HTERT RPE-1 (cell line): ENCODE results near the gene SARDH.

Experiments
- in situ Hi-C: fragments of 300-500 bp; cut with MboI; formaldehyde crosslinking; loops from 4 replicates; pipeline ENCODE4 v1.14.3; 2020; ENCODE audit warnings: low sequenced_read_pairs

The SARDH gene

GRCh38 chr9:133672503-133673257, 65.5 kb downstream of the SARDH start:
- in situ Hi-C loops = no loop called here

- in situ Hi-C loops = no loop called here
Measured at GRCh38 chr9:133671371-133671770, 66.8 kb downstream of the SARDH start.

DNA sequence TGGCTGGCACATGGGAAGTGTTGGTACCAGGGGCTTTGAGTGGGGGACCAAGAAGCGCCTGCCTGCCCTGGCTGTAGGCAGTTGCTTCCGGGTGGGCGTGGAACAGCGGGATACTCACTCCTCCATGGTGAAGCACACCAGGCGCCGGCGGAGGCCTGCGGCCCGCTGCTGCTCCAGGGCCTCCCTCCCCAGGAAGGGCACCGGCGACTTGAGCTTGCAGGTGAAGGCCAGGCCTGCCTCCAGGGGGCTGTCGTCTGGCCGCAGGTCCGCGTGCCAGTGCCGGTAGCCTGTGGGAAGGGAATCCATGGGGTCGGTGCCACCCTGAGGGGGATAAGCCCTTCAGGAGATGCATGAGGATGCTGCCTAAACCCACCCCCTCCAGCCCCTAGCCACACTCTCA, 67.7 kb downstream of the SARDH start:
- in situ Hi-C loops = no loop called here

DNA sequence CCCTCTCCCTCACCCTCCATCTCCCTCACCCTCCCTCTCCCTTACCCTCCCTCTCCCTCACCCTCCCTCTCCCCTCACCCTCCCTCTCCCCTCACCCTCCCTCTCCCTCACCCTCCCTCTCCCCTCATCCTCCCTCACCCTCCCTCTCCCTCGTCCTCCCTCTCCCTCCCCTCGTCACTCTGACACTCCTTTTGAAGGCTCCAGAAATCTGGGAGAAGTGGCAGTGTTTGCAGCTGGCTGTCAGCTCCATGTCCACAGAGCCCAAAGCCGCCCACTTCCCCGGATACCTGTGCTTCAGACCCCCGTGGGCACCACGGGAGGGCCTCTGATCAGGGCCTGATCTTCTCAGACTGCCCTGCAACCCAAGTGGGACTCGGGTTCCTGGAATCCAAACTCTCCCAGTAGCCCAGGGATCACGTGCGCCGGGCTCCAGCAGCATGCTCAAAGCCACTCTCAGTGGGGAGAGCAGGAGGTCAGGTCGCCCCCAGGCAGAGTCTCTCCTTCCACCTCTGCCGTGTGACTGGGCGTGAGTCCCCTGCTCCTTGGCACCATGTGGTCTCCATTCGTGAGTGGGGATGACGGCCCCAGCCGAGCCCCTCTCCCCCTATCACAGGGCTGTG, 68.9 kb downstream of the SARDH start:
- in situ Hi-C loops = no loop called here

- in situ Hi-C loops = no loop called here
Measured at GRCh38 chr9:133667759-133668450, 70.2 kb downstream of the SARDH start.

DNA sequence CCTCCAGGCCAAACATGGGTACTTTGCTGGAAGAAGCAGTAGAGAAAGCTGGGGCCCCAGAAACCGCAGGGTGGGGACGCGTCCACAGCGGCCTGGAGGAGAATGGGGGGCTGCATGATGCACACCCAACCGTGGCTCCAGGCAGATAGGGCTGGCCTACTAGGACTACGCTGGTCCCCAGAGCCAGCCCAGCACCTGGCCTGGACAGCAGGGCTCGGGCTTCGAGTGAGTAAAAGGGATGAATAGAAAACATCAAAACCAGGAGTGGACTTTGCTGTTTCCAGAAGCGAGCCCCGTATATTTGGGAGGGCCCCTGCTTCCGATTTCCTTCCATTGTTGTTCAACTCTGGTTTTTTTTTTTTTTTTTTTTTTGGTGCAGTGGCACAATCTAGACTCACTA, 71.3 kb downstream of the SARDH start:
- in situ Hi-C loops = no loop called here

GRCh38 chr9:133666387-133666786, 71.8 kb downstream of the SARDH start:
- in situ Hi-C loops = no loop called here

DNA sequence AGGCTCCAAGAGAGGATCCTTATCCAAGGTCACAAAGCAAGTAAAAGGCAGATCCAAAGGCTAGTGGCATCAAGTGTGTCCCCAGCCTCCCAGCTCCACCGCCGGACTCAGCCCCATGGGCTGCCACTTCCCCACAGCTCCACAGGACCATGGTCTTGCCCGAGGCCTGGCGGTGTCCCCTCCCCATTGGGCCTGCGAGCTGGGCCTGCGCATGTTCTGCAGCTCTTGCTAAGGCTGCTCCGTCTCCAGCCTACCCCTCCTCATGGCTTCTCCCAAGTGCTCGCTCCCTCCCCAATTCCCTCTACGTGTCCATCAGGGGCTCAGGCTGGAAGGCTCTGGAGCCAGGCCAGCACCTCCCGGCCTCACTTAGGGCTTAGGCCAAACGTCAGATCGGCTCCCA, 72.6 kb downstream of the SARDH start:
- in situ Hi-C loops = no loop called here

GRCh38 chr9:133665096-133665495, 73.1 kb downstream of the SARDH start:
- in situ Hi-C loops = no loop called here

- in situ Hi-C loops = no loop called here
Measured at GRCh38 chr9:133664173-133665050, 73.7 kb downstream of the SARDH start.

- in situ Hi-C loops = no loop called here
Measured at GRCh38 chr9:133661846-133662540, 76.2 kb downstream of the SARDH start.

DNA sequence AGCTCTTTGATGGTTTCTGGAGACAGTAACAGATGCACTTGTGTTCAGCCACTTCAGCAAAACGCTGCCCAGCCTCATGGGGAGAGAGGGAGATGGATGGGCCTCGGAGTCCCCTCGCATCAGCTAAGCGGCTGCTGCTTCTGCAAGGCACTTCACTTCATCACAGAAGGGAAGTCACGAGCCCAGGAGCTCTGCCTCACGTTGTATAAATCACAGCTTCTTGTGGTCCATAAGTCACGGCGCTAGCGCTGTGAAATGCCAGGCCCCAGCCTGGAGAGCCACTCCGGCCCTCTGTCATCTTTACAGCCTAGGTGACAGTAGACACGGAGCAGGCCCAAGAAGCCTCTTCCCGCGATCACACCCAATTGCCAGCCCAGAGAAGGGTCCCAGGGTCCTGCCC, 78.6 kb downstream of the SARDH start:
- in situ Hi-C loops = no loop called here

DNA sequence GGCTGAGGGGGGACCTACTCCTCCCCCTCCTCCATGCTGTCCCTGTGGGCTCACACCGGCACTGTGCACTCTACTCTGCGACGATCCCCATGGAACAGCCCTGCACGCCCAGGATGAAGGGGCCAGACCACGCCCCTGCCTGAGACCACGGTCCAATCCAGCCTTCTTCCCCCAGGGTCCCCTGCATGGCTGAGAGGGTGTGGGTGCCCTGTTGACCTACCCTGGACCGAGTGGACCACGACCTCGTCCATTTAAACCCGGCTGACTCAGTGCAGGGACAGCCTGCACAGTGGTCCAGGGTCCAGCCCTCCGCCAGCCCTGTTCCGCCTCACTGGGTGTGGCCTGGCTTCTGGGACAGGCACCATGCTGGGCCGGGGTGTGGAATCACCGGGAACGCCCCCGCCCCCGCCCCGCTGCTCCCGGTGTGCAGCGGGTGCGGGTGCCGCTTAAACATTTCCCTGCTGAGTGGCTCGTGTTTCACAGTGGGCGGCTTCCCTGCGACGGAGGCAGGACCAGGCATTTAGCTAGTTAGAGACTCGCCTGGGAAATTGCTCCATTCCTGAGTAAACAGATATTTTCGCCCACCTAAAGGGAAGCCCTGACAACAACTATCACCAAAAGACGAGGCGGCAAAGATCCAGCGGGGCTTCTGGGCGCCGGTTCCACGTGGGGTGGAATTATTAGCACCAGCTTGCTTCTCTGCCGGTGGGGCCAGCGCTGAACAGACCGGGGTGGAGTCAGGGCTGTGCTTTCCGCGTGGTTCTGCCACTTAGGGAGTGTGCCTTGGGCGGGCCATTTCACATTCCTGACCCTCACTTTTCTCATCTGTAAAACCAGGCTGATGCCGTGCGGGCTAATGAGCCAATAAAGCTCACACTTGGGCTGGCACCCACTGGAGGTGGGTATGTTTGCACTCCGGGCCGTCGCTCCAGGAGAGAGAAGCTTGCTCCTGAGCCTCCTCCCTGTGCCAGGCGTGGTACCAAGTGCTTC, 79.4 kb downstream of the SARDH start:
- in situ Hi-C loops = no loop called here

DNA sequence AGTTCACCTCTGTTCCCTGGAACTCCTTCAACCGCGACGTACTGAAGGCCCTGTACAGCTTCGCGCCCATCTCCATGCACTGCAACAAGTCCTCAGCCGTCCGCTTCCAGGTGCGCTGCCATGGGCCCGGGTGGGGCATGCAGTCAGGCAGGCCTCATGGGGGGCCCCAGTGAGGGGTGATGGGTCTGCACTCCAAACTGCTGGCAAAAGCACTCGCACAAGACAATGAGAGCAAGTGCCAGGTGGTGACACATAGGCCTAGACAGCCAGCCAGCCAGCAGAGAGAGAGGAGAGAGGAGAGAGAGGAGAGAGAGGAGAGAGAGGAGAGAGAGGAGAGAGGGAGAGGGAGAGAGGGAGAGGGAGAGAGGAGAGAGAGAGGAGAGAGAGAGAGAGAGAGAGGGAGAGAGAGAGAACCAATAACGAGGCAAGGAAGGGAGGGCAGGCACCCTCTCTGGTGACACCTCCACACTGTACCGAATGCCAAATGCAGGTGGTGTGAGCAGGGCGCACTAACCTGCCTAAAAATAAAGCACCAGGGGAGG, 81.0 kb downstream of the SARDH start:
- in situ Hi-C loops = no loop called here

- in situ Hi-C loops = no loop called here
Measured at GRCh38 chr9:133656211-133657119, 81.7 kb downstream of the SARDH start.

DNA sequence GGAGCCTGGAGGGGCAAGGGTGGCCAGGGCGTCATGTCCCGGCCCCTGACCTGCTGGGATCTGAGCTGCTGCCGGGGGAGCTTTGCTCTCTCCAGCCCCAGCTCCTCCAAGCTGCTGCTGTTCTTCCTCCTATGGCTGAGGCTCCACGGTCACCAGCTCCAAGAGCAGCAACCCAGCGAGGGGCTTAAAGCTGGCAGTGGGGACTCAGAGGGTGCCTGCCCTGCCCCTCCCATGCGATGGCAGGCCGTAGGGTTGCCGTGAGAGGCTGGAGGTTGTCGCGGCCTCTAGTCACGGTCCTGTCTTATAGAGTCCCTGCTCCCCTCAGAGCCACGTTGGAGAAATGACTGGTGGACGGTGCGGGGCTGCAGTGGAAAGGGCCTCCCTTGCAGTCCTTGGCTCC, 82.5 kb downstream of the SARDH start:
- in situ Hi-C loops = no loop called here

DNA sequence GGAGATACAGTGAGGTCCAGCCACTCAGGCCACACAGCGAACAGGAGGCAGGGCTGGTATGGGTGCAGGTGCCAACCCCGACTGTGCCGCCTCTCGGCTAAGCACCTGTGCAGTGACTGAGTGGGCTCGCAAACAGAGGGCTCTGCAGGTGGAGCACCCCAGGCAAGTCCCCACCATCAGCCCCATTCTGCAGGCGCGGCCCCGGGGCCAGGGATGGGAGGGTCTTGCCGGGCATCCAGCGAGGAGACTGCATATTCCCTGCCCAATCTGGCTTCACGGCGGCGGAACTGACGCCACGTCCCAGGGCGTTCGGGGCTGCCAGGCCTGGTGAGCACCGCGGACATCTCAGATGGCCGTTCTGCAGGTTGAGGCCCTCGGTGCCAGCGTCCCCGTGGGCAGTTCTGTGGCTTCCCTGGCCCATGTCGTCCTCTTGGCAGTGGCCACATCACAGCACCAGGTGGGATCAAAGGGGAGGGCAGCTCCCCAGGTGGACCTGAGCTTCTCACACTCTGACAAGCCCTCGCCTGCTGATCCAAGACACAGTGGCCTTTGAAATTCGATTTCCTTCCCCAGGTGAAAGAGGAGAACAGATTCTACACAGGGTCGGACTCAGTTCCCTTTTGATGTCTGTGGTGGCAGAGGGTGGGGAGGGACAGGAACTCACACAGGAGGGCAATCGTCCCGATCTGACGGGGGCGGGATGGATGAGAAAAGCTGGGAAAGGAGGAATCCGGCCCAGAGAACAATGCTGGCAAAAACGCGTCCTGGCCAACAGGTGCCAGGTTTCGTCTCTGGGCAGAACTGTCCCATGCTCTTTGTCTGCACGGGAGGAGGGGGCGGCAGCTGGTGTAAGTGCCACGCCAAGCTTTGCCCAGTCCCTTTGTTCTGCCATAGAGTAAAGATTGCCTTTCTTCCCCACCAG, 83.2 kb downstream of the SARDH start:
- in situ Hi-C loops = no loop called here
